Measurements from ENCODE around the gene UBE2O.
"Not testable (repeated sequence)": the region's sequence is repeated elsewhere in the genome, so short reads cannot be mapped to it uniquely, and the experiment has no call there.

UBE2O gene

DNA sequence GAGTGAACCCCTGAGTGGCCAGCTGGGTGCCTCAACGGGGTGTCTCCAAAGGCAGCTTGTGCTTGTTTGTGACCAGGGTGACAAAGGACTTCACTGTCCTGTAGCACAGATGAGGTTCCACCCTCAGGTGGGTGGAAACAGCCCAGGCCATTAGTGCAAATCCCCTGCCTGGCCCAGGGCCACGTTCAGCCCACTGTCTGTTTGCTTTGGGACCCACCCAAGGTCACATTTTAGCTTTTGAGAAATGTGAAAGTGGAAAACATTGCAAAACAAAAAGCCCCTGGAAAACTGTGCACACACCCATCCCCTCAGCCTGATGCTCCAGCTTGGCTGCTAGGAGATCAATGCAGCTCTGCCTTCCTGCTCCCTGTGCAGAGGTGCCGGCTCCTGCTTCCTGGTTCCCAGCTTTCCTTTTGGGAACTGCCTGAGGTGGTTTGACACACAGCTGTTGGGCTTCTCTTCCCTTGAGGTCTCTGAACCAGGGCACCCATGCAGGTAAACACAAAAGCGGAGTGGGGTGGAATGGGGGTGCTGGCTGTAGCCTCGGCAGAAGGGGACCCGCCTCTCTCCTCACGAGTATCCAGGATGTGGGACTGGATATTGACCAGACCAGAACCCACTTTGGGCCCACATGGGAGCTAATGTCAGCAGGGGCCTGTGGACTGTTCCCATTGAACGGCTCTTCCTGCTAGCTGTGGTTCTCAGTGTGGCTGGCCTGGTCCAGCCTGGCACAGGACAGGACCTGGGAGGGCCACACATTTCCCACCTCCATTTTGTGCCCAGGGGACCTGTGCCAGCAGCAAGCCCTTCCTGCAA, 76.4 kb downstream of the UBE2O start:
- no peak for FAIRE-seq
- DNase-seq (ENCODE audit: low spot score) = no peak

DNA sequence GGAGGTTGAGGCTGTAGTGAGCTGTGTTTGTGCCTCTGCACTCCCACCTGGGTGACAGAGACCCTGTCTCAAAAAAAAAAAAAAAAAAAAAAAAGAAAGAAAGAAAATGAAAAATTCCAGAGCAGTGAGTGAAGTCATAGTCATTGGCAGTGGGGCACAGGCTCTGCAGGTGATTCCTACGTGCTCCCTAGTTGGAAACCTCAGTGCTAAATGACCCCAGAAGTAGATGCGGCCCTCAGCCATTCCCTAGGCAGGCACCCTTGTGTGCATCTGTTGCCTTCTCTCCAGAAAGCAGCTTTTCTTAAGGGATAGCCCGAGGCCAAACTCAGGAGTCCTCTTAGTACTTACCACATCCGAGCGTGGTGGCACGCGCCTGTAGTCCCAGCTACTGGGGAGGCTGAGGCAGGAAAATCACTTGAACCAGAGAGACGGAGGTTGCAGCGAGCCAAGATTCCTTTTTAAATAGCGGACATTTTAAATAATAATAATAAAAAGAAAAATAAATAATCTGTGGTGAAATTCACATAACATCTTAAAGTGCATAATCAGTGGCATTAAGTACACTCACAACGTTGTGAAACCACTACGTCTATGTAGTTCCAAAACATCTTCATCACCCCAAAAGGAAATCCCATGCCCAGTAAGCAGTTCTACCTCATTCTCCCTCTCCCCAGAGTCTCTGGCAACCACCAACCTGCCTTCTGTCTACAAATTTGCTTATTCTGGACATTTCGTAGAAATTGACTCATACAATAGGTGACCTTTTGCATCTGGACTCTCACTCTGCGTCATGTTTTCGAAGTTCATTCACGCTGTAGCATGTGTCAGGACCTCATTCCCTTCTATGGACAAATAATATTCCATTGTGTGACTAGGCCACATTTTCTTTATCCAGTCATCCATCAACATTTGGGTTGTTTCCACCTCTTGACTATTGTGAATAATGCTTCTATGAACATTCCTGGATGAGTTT, 81.0 kb downstream of the UBE2O start:
- DNase-seq (ENCODE audit: low spot score) (peak; percentile 41), FAIRE-seq (peak; percentile 74)

DNA sequence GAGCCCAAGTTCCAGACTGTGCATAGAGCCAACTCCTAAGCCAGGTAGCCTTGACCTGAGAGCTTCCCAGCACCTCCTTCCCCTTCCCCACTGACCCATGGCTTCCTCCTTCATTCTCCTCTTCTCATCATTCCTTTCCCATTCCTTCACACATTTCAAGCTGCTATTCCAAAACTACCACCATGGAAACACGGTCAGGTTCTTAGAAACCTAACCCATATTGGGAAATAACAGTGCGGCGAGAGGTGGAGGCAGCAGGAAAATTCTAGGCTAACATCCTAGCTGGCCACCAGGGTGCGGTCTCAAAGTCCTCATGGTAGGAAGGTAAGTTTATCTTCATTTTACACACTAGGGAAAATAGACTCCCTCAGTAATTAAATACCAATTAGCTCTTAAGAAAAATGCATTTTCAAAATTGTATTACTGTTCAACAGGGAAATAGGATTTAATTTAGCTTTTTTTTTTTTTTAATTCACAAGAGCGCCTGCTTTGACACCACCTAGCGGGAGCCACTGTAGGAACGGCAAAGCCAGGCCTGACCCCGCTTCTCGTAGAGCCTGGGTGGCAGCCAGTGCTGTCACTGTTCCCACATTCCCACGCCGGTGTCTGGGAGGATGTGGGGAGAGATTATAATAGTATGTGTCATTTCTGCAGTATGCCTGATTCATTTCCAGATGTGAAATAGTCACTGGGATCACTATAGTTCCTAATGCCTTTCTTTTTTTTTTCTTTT, 82.5 kb downstream of the UBE2O start:
- peak; percentile 94 for DNase-seq (ENCODE audit: low spot score)
- no peak for FAIRE-seq

DNA sequence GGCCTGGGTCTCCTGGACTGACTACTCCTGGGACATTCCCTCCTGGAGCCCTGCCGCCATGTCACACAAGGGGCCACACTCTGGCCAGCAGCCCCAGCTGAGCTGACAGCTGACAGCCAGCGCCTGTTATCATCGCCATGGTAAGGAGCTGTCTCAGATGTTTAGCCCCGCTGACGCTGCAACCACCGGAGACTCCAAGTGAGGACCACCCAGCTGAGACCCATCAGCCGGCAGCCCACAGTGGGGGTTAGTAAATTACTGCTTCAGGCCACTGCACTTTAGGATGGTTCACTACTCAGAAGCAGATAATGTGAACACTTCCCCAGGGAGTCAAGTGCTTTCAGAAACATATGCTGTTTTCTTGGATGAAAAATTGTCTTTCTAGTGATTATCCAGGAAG, 83.1 kb downstream of the UBE2O start:
- no peak for FAIRE-seq

DNA sequence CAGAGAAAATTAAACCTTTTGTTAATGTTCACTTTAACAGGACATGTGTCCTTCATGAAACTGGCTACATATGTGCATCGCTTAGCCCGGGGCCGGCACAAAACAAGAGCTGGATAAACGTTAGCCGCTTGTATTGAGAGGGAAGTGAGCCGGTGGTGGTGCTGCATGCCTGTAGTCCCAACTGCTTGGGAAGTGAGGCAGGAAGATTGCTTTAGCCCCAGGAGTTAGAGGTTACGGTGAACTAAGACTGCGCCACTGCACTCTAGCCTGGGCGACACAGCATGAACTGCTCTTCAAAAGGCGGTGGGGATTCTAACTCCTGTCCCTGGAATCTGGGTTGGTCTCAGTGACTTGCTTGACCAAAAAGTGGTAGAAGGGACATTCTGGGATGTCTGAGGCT, 83.6 kb downstream of the UBE2O start:
- FAIRE-seq = no peak
- DNase-seq (ENCODE audit: low spot score) = no peak

More for the DNA sequence above, 83.1 kb downstream of the UBE2O start:
- DNase-seq (ENCODE audit: low spot score) = no peak

DNA sequence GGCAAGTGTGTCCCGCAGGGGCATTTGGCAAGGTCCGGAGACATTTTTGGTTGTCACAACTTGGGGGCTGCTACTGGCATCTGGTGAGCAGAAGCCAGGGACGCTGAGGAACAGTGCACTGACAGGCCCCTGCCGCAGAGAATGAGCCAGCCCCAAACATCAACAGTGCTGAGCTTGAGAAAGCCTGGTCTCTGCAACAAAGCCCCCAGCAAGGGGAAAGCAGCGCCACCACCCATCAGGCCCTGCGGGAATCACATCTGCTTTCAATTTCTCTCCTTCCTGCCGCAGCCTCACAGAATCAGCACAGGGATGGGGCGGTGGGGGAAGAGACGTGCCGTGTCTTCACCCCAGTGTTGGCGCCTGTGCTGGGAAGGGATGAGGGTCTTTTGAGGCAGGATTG, 84.4 kb downstream of the UBE2O start:
- no peak for FAIRE-seq
- no peak for DNase-seq (ENCODE audit: low spot score)

DNA sequence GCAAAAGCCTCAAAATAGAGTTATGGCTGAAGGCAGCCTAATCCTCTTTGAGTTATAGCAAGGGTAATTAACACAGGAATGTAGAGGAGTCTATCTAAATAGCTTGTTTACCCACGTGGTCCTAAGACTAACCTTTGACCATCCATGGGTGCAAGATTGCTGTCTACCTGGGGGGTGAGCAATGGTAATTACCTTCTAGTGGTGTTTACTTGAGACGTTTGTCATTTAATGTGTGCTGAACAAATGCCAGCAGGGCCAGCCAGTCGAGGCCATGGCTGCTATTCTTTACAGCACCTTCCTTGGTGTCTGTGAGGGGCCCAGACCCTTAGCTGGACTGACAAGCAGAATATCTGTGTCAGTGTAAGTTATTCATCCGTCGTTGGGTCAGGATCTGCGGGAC, 85.3 kb downstream of the UBE2O start:
- no peak for DNase-seq (ENCODE audit: low spot score)
- no peak for FAIRE-seq

DNA sequence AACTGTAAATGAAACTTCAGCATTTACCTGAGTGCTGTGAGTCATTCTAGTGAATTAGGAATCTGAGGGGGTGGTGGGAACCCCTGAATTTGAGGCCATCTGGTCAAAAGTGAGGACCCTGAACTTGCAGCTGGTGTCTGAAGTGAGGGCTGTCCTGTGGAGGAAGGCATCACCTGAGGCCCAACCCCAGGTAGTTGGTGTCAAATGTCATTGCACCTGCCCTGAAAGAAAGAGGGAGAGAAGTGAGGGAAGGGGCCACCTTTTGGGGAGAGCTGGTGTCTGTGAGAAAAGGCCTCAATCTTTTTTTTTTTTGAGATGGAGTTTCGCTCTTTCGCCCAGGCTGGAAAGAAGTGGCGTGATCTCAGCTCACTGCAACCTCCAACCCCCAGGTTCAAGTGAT, 86.7 kb downstream of the UBE2O start:
- FAIRE-seq = no peak
- no peak for DNase-seq (ENCODE audit: low spot score)

DNA sequence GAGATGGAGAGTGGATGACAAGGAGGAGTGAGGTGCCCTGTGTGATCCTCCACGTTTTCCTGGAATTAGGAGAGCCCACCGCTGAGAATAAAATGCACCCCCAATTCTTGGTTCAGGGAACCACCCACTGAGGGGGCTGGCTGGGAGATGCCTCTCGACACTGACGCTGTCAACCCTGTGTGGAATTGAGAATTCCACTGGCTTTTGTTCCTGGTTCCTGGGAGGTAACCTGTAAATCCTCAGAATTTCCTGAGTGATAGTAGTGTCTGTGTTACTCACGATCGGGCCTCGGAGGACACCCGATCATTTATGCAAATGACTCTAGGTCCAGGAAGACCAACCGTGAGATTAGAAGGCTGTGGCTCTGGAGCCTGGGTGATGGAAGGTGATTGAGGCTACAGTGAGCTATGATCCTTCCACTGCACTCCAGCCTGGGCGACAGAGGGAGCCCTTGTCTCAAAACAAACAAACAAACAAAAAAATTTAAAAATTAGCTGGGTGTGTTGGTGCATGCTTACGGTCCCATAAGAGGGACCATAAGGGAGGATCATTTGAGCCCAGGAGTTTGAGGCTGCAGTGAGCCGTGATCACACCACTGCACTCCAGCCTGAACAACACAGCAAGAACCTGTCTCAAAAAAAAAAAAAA, 87.6 kb downstream of the UBE2O start:
- FAIRE-seq (no peak), DNase-seq (ENCODE audit: low spot score) (no peak)

DNA sequence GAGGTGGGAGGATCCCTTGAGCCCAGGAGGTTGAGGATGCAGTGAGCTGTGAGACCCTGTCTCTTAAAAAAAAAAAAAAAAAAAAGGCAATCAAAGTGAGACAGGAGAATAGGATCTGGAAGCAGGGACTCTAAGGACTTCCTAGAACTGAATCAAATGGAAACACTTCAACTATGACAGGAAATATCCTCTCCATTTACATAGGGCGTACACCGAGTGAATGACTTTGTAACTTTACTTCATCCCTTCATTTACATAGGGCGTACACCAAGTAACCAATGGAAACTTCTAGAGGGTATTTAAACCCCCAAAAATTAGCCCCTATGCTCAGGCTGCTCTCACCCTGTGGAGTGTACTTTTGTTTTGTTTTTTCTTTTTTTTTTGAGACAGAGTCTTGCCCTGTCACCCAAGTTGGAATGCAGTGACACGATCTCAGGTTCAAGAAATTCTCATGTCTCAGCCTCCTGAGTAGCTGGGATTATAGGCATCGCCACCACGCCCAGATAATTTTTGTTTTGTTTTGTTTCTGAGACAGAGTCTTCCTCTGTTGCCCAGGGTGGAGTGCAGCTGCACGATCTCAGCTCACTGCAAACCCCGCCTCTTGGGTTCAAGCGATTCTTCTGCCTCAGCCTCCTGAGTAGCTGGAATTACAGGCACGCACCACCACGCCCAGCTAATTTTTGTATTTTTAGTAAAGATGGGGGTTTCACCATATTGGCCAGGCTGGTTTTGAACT, 89.7 kb downstream of the UBE2O start:
- FAIRE-seq (no peak), DNase-seq (ENCODE audit: low spot score) (no peak)

DNA sequence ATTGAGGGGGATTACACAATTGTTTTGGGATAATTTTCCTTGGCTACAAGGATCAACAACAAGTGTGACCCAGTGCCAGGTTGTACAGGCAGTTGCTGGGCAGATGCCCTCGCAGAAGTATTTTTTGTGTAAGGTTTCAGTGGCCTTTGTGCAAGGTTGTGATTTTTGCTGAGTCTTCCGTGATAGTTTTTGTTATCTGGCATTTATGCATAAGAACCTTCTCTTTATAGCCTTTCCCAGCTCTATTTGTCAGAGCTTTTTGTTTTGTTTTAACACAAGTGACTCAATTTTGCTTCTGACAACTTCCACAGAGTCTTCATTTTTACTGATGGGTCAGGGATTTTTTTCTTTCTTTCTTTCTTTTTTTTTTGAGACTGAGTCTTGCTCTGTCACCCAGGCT, 92.5 kb downstream of the UBE2O start:
- no peak for FAIRE-seq

DNA sequence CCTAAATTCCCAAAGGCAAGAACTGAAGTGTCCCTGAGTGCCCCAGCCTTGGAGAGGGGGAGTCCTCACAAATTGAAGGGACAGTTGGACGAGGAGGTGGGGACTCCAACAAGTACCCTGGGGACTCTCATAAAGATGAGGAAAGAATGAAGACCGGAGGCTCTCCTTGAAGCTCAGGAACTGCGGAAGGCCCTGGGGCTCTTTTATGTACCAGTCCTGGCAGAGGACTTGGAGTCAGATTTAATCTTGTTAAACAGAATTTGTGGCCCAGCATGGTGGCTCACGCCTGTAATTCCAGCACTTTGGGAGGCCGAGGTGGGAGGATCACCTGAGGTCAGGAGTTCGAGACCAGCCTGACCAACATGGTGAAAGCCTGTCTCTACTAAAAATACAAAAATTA, 93.2 kb downstream of the UBE2O start:
- not testable (repeated sequence) for FAIRE-seq; DNase-seq (ENCODE audit: low spot score)

More for the DNA sequence above, 92.5 kb downstream of the UBE2O start:
- no peak for DNase-seq (ENCODE audit: low spot score)

DNA sequence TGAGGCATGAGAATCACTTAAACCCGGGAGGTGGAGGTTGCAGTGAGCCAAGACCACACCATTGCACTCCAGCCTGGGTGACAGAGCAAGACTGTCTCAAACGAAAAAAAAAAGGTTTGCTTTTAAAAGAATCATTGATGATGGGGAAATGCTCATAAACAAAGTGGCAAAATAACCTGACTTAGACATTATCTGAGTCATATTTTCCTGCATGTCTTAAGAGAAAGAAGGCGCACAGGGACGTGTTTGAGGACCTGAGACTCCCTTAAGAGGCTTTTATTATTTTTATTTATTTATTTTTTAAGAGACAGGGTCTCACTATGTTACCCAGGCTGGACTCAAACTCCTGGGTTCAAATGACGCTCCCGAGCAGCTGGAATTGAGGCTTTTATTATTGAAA, 93.6 kb downstream of the UBE2O start:
- FAIRE-seq (no peak), DNase-seq (ENCODE audit: low spot score) (no peak)

DNA sequence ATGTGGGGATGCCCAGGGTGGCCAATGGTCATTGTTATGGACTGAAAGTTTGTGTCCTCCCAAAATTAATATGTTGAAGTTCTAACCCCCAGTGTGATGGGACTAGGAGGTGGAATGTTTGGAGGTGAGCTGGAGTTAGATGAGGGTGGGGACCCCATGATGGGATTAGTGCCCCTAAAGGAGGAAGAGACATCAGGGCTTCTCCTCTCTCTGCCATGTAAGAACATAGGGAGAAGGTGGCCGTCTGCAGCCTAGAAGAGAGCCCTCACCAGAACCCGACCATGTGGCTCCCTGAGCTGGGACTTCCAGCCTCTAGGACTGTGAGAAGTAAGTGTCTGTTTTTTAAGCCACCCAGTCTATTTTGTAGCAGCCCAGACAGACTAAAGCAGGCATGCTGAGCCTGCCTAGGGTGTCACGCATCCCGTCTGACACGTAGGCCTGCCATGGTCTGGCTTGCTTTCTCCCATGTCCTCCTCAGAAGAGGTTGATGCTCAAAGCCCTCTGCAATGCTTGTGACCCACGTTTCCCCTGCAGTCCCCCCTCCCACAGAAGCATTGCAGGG, 95.3 kb downstream of the UBE2O start:
- DNase-seq (ENCODE audit: low spot score) = no peak
- FAIRE-seq = no peak

DNA sequence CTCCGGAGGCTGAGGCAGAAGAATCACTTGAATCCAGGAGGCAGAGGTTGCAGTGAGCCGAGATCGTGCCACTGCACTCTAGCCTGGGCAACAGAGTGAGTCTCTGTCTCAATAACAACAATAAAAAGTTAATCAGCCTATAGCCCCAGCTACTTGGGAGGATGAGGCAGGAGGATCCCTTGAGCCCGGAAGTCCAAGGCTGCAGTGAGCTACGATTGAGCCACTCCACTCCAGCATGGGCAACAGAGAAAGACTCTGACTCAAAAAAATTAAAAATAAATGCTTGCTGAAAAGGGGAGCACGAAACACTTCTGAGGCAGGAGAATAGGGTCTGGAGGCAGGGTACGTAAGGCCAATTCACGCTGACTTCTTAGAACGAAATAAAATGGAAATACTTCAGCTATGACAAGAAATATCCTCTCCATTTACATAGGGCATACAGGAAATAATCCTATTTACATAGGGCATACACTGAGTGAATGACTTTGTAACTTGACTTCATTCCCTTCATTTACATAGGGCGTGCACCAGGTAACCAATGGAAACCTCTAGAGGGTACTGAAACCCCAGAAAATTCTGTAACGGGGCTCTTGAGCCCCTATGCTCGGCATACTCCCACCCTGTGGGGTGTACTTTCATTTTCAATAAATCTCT, 96.0 kb downstream of the UBE2O start:
- DNase-seq (ENCODE audit: low spot score) (no peak), FAIRE-seq (no peak)

DNA sequence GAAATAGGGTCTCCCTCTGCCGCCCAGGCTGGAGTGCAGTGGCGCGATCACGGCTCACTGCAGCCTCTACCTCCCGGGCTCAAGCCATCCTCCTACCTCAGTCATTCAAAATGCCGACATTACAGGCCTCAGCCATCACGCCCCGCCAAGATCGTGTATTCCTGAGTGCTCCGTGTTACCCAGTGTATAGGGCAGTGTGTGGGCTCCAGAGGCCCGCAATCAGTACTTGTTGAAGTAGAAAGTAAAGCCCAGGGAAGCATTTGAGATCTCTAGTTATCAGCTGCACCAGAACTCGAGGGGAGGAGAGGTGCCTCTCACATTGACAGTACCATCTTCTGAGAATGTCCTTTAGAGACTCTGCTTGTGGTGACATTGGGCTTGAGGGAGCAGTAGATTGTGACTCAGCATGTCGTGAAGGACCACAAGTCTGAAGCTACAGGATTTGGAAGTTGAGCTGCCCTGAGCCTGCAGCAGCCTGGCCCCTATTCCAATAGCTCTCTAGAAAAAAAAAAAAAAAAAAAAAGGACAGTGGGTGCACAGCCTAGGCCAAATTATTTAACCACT, 98.1 kb downstream of the UBE2O start:
- DNase-seq (ENCODE audit: low spot score) (no peak), FAIRE-seq (no peak)

DNA sequence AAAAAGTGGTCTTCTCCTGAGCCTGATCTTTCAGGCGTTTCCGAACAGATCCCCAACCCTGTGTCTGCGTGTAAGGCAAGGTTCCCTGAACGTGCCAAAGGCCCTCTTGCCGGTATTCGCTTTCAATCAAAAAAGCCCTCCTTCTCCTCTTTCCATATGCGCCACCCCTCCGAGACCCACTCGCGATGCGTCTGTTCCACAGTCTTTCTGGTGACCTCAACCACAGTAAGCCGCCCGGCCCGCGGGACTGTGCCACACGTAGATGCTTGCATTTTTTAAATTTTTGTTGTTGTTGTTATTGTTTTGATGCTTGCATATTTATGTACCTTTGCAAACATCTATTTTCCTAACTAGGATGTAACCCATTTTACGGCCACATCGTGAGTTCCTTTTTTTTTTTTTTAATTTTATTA, 98.6 kb downstream of the UBE2O start:
- FAIRE-seq (no peak), DNase-seq (ENCODE audit: low spot score) (no peak)

DNA sequence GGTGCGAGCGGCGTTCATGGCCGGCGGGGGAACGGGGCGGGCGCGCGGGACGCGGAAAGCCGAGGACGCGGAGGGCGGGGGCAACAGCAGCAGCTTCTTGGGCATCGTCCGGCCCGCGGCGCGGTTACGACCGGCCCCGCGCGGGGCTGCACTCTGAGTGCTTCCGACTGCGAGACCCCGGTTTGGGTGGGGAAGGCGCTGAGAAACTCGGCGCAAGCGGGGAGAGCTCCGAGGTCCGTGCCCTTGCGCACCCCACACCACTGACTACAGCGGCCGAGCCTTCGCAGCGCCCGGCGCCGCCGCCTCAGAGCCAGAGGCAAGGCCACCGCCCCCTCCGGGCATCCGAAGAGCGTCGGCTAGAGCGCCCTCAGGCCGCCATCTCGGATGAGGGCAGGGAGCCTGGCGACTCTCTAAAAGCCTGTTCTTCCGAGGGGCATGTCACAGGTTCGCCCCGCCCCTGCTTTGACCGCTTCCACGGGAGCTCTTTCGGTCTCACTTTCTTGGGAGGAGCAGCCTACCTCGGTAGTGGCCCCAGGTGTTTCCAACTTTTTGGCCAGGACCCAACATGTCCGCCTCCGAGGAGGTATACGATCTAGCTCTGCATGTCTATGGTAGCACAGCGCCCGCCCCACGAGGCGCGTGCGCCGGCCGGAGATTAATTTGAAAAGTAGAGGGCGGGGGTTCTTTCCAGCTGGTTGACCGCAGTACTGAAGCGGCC, 99.2 kb downstream of the UBE2O start, which contains the start of gene PRPSAP1:
Gene PRPSAP1, minus strand, starts transcription at position 318 of the 718 bp plus-strand sequence. Its CDS starts 213 bp downstream, at position 105.
- peak; percentile 58 for FAIRE-seq
- DNase-seq (ENCODE audit: low spot score) = peak; percentile 97

Measured in urothelium cell line (cell line).